GM03348 (cell line): Measurements from ENCODE around the gene PAQR4.

Source experiments
- DNase-seq: peaks from one replicate; pipeline ENCODE4 v3.0.0; 2012; ENCODE audit warnings: low spot score

PAQR4 gene

DNA sequence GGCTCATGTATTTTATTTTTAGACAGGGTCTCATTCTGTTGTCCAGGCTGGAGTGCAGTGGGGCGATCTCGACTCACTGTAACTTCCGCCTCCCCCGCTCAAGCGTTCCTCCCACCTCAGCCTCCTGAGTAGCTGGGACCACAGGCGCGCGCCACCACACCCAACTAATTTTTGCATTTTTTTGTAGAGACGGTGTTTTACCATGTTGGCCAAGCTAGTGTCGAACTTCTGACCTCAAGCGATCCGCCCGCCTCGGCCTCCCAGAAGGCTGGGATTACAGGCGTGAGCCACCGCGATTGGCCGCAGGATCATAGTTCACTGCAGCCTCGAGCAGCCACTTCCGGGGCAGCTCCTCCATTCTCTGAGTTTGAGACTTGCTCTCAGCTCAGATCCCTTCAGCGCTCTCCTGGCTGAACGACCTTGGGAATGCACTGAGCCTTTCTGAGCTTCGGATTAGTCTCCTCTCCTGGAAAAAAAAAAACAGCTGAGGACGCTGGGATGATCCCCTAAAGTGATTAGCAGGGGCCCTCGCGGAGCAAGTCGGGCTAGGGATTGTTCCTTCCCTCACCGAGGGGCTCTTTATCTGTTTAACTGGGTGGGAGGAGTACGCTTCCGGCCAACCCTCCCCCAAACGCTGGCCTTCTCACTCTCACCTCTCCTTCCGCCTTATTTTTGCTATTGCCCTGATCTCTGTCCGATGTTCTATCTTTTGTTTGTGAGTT is 12.2 kb downstream of the PAQR4 start:
- DNase-seq, result no peak

- DNase-seq, result no peak
These were observed 12.7 kb downstream of the PAQR4 start for GRCh38 chr16:2981899-2982250.

- no peak for DNase-seq
These were observed 13.3 kb downstream of the PAQR4 start for GRCh38 chr16:2982402-2982801.

DNA sequence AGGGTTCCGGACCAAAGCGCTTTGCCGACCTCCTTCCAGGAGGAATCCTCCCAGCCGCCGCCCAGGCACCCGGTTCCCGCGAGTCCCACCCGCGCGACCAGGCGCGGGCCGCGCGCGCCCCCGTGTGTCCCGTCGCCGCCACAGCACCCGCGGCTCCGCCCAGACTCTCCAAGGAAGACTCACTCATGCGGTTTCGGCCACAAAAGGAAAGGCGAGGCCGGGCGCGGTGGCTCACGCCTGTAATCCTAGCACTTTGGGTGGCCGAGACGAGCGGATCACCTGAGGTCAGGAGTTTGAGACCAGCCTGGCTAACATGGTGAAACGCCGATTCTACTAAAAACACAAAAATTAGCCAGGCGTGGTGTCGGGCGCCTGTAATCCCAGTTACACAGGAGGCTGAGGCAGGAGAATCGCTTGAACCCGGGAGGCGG is 14.6 kb downstream of the PAQR4 start:
- peak; percentile 95 for DNase-seq

GRCh38 chr16:2985462-2985861 is 16.3 kb downstream of the PAQR4 start:
- DNase-seq, result no peak

DNA sequence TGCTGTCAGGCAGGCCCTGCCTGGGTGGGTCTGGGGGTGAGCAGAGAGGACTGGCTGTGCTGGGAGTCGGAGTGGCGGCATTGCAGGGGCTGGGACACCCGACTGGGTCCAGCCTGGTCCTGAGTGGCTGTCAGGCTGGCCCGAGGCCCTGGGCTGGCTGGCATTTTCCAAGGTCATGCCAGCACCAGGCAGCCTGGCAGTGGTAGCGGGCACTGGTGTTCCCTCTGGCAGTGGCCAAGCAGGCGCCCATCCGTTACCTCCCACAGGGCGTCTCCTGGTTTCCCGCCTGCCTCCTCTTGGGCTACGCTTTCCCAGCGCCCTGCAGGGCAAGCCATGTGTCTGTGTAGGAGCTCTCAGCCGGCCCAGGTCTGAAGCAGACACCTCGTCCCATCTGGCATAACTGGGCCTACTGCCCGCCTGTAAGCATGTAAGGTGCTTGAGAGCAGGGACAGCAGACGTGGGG is 16.8 kb downstream of the PAQR4 start:
- no peak for DNase-seq

DNA sequence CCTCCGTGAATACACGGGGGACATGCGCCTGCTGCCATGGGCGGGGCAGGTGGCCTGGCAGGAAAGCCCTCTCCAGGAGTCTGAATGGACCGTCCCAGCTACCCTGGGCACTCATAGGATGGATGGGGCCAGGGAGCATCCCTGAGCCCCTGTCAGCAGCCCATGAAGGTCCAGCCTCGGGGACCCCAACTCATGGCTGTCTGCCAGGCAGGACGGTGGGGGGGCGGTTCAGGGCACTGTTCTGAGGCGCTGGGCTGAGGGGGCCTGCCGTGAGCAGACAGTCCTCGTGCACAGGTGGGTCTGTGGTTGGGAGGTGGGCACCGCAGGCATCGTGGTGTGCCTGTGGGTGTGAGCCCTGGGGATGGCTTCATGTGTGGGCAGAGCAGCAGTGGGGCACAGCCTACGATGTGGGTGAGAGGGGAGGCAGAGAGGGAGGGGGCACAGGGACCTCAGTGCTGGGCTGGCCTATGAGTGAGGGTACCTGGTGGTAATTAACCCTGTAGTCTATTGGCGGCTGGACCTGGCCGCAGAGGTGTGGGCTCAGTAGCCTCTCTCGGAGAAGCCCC is 17.6 kb downstream of the PAQR4 start:
- no peak for DNase-seq

DNA sequence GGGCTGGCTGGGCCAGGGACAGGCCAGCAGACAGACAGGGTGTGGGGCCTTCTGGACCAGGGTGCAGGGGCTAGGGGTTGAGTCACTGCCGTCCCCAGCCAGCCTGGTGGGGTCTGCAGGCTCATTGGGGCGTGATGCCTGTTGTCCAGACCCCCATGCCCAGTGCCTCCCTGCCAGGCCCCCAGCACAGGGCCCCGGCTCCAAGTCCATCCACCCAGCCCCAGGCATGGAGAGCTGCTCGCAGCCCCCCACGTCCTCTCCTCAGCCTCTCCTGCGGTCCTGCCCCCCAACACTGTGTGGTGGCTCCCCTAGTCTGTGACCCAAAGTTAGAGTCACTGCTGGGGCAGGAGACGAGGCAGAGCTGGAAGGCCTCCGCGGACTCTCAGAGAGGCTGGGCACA is 18.1 kb downstream of the PAQR4 start:
- no peak for DNase-seq

GRCh38 chr16:2987833-2988232 is 18.7 kb downstream of the PAQR4 start:
- no peak for DNase-seq

- no peak for DNase-seq
These were observed 19.5 kb downstream of the PAQR4 start for GRCh38 chr16:2988590-2989099.

DNA sequence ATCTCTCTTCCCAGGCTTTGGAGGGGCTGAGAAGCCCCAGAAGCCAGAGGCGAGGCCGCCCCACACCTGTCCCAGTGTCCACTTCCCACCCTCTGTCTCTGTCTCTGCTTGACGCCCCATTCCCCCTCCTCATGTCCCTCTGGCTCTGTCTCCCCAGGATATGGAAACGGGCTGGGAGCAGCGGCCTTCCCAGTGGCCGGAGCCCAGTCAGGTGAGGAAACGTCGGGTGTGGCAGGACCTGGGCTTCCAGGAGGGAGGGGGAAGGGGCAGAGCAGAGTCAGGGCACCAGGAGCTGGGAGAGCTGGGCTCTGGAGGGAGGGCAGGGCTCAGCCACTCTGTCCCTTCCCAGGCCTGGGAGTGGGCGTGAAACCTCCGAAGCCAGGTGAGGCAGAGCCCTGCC is 21.7 kb downstream of the PAQR4 start:
- no peak for DNase-seq

DNA sequence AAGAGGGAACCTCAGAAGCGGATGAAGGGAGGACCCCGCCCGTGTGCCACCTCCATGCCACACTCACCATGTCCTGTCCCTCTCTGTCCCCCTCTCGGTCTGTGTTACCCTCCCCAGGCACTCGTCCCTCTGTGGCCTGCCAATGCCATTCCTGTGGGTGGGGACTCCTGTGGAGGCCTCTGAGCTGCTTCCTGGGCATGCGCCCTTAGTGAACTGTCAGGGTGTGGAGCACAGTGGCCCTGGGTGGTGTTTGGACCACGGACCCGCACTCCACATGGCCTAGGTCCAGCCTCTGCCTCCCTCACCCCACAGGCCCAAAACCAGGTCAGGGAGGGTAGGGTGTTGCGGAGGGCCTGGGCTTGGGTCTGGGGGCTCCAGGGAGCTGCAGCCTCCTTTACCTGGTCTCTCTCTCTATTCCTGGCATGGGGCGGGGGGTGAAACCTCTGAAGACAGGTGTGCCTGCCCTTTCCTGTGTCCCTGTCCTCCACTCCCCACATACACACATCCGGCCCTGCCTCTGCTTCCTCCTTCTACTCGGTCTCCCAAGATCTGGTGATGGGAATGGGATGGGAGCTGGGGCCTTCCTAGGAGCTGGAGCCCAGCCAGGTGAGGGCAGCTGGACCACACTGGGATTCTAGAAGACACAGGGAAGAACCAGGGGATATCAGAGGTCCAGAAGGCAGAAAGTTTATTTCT is 22.6 kb downstream of the PAQR4 start:
- DNase-seq, result no peak

DNA sequence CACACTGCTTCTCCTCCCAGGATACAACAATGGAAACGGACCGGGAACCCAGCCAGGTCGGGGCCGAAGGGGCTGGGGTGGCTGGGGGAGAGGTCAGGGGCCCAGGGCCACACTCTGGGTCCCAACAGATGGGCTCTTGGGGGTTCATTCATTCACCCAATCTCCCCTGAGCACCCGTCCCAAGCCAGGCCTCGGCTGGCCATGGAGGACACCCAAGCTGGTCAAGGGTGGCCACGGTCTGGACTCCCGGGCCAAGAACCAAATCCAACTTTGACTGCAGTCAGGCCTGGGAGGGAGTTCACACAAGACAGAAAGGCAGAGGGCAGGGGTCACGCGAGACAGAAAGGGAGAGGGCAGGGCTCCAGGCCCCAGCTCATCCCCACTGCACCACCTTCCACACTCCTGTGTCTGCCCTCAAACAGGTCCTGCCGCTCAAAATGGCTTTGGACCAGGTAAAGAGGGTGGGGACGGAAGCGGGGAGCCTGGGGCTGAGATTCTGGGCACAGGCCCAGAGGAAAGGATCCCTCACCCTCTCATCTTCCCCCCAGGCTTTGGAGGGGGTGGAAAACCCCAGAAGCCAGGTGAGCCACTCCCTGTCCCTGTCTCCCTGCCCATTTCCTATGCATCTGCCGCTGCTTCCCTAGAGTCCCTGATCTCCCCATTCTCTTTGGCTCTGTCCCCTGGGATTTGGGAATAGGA is 23.4 kb downstream of the PAQR4 start:
- no peak for DNase-seq

DNA sequence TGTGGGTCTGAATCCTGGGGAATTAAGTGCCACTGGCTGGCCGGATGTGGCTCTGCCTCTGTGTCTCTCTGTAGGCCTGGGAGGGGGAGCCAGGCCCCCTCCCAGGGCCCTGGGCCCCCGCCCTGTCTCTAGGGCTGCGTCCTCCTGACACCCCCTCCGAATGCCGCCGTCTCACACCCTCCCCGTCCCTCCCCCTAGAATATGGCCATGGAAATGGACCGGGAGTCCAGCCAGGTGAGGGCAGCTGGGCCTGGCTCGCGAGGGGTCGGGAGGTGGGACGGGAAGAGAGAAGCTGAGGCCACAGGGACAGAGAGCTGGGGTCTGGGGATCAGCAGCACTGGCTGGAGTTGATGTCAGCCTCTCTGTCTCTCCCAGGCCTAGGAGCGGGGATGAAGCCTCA is 27.1 kb downstream of the PAQR4 start:
- DNase-seq, result no peak

DNA sequence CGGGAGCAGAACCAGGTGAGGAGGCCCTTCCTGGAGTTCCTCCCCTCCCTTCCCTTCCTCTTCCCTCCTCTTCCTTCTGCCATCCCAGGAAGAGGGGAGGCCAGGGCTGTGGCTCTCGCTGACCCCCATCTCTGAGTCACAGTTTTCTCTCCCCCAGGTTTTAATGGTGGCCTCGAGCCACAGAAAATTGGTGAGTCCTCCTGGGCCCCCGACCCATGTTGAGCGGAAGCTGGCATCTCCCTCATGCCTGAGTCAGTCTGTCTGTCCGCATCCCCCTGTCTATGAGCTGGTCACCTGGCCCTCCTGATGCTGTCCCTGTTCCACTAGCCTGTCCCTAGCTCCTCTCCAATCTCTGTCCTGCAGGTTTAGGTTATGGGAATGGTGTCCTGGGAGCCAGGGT is 30.8 kb downstream of the PAQR4 start:
- DNase-seq, result no peak

GRCh38 chr16:3000540-3000939 is 31.4 kb downstream of the PAQR4 start:
- DNase-seq, result no peak

GRCh38 chr16:3001316-3001715 is 32.2 kb downstream of the PAQR4 start:
- no peak for DNase-seq

GRCh38 chr16:3003582-3004270 is 34.6 kb downstream of the PAQR4 start:
- peak; percentile 99 for DNase-seq

GRCh38 chr16:3004319-3004718 is 35.2 kb downstream of the PAQR4 start:
- no peak for DNase-seq

GRCh38 chr16:3004781-3005284 is 35.7 kb downstream of the PAQR4 start:
- DNase-seq, result no peak

GRCh38 chr16:3007059-3007956 is 38.2 kb downstream of the PAQR4 start:
- DNase-seq, result no peak
